SH-SY5Y (cell line): ENCODE results near the gene CLCA4.

Source experiments
- GATA2 ChIP-seq: IDR thresholded peaks from 2 replicates; pipeline ENCODE4 v1.6.1; 2011; ENCODE audit warnings: mild to moderate bottlenecking, low read depth, low read length
- GATA3 ChIP-seq: IDR thresholded peaks from 2 replicates; pipeline ENCODE4 v1.6.1; 2011; ENCODE audit warnings: low read depth, mild to moderate bottlenecking, low read length, moderate library complexity

DNA sequence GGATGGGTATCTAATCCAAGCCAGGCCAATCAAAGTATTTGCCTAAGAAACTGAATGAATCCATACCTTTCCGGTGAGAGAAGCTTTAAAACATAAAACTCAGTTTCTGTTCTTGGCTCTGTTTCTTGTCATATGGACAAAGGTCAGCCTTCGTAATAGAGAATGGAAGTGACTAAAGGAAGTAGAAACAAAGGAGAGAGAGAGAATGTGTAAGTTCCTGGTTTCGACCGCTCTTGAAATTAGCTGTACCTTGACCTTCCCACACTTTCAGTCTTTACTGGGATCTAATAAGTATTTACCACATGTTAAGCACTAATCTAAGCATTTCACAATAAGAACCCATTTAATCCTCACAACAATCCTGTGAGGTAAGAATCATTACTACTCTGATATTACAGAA is 19.6 kb upstream of the CLCA4 start:
- TF ChIP-seq GATA2 (no peak), GATA3 (no peak)
